HepG2 (cell line): ENCODE measurements around the gene NAV2. TPM values are rescaled to one million over a fixed set of nuclear protein-coding genes. Genes with fewer than 3 reads are reported as not detected.

ENCODE experiments used
- ARID2 ChIP-seq: sonication (generic); formaldehyde crosslinking; IDR thresholded peaks from 2 replicates; pipeline ENCODE4 v1.8.1; 2022; ENCODE audit warnings: mild to moderate bottlenecking, missing genetic modification reagents, borderline replicate concordance
- ELF3 ChIP-seq: IDR thresholded peaks from 2 replicates; pipeline ENCODE4 v1.6.1; 2016; ENCODE audit warnings: missing genetic modification reagents, missing compliant biosample characterization
- FLYWCH1 ChIP-seq: sonication (generic); formaldehyde crosslinking; IDR thresholded peaks from 2 replicates; pipeline ENCODE4 v1.8.1; 2023; ENCODE audit warnings: mild to moderate bottlenecking, missing genetic modification reagents
- FOSL2 ChIP-seq: sonication (generic); formaldehyde crosslinking; IDR thresholded peaks from 2 replicates; pipeline ENCODE4 v1.4.0; 2020; ENCODE audit warnings: missing genetic modification reagents
- FOXO1 ChIP-seq: sonication (generic); formaldehyde crosslinking; IDR thresholded peaks from 2 replicates; pipeline ENCODE4 v1.4.0; 2020; ENCODE audit warnings: missing genetic modification reagents
- HDAC1 ChIP-seq: sonication (generic); formaldehyde crosslinking; IDR thresholded peaks from 2 replicates; pipeline ENCODE4 v1.5.1; 2020; ENCODE audit warnings: mild to moderate bottlenecking, missing genetic modification reagents
- HHEX ChIP-seq: IDR thresholded peaks from 2 replicates; pipeline ENCODE4 v1.6.1; 2016; ENCODE audit warnings: control low read depth
- MIXL1 ChIP-seq: IDR thresholded peaks from 2 replicates; pipeline ENCODE4 v1.6.1; 2016
- NRL ChIP-seq: sonication (generic); formaldehyde crosslinking; IDR thresholded peaks from 2 replicates; pipeline ENCODE4 v1.5.0; 2020; ENCODE audit warnings: missing genetic modification reagents, mild to moderate bottlenecking, moderate library complexity, borderline replicate concordance
- PHF21A ChIP-seq: sonication (generic); formaldehyde crosslinking; IDR thresholded peaks from 2 replicates; pipeline ENCODE4 v1.5.0; 2020; ENCODE audit warnings: mild to moderate bottlenecking, missing genetic modification reagents
- RARG ChIP-seq: sonication (generic); formaldehyde crosslinking; IDR thresholded peaks from 2 replicates; pipeline ENCODE4 v1.4.0; 2020; ENCODE audit warnings: low read depth, mild to moderate bottlenecking, missing genetic modification reagents
- SIX4 ChIP-seq: sonication (generic); formaldehyde crosslinking; IDR thresholded peaks from 2 replicates; pipeline ENCODE4 v1.4.0; 2020; ENCODE audit warnings: missing genetic modification reagents
- SKI ChIP-seq: fragments of 450-650 bp; IDR thresholded peaks from one replicate; pipeline ENCODE4 v1.6.1; 2018; ENCODE audit warnings: mild to moderate bottlenecking; ENCODE audit not compliant: partially characterized antibody
- SOX13 ChIP-seq, 3 experiments: fragments of 450-650 bp in 1 of 3; sonication (generic) in 1 of 3; formaldehyde crosslinking in 1 of 3; IDR thresholded peaks in 2 of 3; conservative IDR thresholded peaks in 1 of 3; 2 replicates each; pipeline versions ENCODE4 v1.5.0 to v1.6.1; 2016 to 2020; ENCODE audit warnings: antibody characterized with exemption in 1 of 3, mild to moderate bottlenecking in 1 of 3, missing compliant biosample characterization in 1 of 3, missing genetic modification reagents in 1 of 3, moderate library complexity in 1 of 3
- SPEN ChIP-seq: sonication (generic); formaldehyde crosslinking; IDR thresholded peaks from 2 replicates; pipeline ENCODE4 v1.5.1; 2020; ENCODE audit warnings: low read depth, mild to moderate bottlenecking, missing genetic modification reagents
- ZBTB38 ChIP-seq: sonication (generic); formaldehyde crosslinking; IDR thresholded peaks from 2 replicates; pipeline ENCODE4 v1.5.1; 2020; ENCODE audit warnings: mild to moderate bottlenecking, missing genetic modification reagents
- ZIK1 ChIP-seq: sonication (generic); formaldehyde crosslinking; IDR thresholded peaks from 2 replicates; pipeline ENCODE4 v1.5.0; 2020; ENCODE audit warnings: mild to moderate bottlenecking, low read depth, missing genetic modification reagents, borderline replicate concordance
- ZNF124 ChIP-seq: sonication (generic); formaldehyde crosslinking; IDR thresholded peaks from 2 replicates; pipeline ENCODE4 v1.4.0; 2020; ENCODE audit warnings: missing genetic modification reagents
- ZNF569 ChIP-seq: sonication (generic); formaldehyde crosslinking; IDR thresholded peaks from 2 replicates; pipeline ENCODE4 v1.5.0; 2020; ENCODE audit warnings: mild to moderate bottlenecking, missing genetic modification reagents, moderate library complexity, borderline replicate concordance
- ZNF614 ChIP-seq: IDR thresholded peaks from 2 replicates; pipeline ENCODE4 v1.6.1; 2018; ENCODE audit warnings: missing biosample characterization, missing genetic modification reagents, inconsistent platforms, borderline replicate concordance
- ZNF777 ChIP-seq: sonication (generic); formaldehyde crosslinking; IDR thresholded peaks from 2 replicates; pipeline ENCODE4 v1.4.0; 2020; ENCODE audit warnings: missing genetic modification reagents
- ZNF781 ChIP-seq: sonication (generic); formaldehyde crosslinking; IDR thresholded peaks from 2 replicates; pipeline ENCODE4 v1.5.1; 2020; ENCODE audit warnings: borderline replicate concordance, mild to moderate bottlenecking, missing genetic modification reagents; ENCODE audit errors: not compliant biosample characterization
- ZZZ3 ChIP-seq: sonication (generic); formaldehyde crosslinking; IDR thresholded peaks from 2 replicates; pipeline ENCODE4 v1.4.0; 2020; ENCODE audit warnings: missing genetic modification reagents, mild to moderate bottlenecking, borderline replicate concordance
- polyA plus RNA-seq, 8 experiments: library from polyadenylated mRNA; depleted of rRNA in 3 of 8; stranded (reverse) in 7 of 8; unstranded in 1 of 8; fragments of >200 nt; fragmentation: Illumina TruSeq in 4 of 8; extraction: Trizol in 4 of 8; gene quantifications; 2 replicates each; pipeline versions ENCODE4 v1.2.1 to v1.2.3, GENCODE V29; 2011 to 2016; ENCODE audit warnings: low read depth in 4 of 8, missing spikeins in 1 of 8, mixed read lengths in 1 of 8; ENCODE audit not compliant: insufficient read depth in 1 of 8
- total RNA-seq, 5 experiments: library from RNA; depleted of rRNA; stranded (reverse); fragments of >200 nt; fragmentation: Illumina TruSeq; extraction: Trizol; gene quantifications; 2 replicates each; pipeline ENCODE4 v1.2.3, GENCODE V29; 2016; ENCODE audit warnings: low read depth in 1 of 5
- TF ChIP-seq, protein P1 (sequence below): sonication (generic); formaldehyde crosslinking; IDR thresholded peaks from 2 replicates; pipeline ENCODE4 v1.4.0; 2020; ENCODE audit warnings: missing genetic modification reagents
- TF ChIP-seq, protein P2 (sequence below): sonication (generic); formaldehyde crosslinking; conservative IDR thresholded peaks from 2 replicates; pipeline ENCODE4 v1.8.0; 2022; ENCODE audit warnings: missing genetic modification reagents
- TF ChIP-seq, protein P3 (sequence below): sonication (generic); formaldehyde crosslinking; IDR thresholded peaks from 2 replicates; pipeline ENCODE4 v1.5.0; 2020; ENCODE audit warnings: missing genetic modification reagents, mild to moderate bottlenecking, borderline replicate concordance

Gene NAV2
- total and polyA plus RNA-seq, 2 of the 13 experiments (the other 11 are each of a cell fraction or from before 2014, with no cell fraction given): 9.3 to 34.6 TPM

DNA sequence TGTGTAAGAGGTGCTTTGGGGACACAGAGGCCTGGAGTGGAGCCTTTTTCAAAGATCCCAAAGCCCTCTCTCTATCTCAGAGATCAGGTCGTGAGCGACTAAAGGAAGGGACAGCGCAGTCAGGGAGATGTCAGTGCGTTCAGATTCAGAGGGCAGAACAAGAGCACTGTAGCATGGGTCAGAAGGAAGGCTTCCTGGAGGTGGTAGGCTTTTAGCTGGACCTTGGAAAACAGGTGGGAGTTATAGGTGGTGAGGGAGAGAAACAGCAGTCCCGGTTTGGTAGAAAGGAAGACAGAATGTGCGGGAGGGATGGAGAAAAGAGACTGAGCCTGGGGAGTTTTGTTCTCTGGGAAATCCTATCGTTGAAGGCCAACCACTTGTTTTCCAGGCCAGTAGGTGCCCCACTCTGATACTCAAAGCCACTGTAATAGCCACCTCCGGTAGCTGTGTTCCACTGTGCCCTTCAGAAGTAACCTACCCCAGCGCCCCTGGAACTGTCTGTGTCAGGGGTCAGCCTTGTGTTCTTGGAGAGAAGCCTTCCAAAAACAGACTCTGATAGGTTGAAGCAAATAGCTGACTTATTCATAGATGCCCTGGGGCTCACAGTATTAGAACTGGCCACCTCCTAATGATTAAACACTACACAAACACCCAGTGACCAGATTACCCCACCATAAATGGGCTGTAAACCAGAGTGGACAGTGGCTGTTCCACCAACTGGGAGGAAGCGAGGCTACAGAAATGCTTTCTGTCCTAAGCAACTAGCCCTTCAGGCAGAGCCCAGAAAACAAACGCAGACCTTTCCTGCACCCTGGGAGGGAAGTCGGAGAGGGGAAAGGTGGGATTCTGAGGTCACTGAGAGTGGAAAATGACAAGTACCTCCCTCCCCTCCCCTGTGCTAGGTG, 289.9 kb downstream of the NAV2 start (continued):
- peak; percentile 38 for TF ChIP-seq SKI
- TF ChIP-seq FLYWCH1: no peak
- no peak for TF ChIP-seq SPEN (CRISPR knock-in tag)
- 0 out of 2 replicates have a peak, but pooled peaks have one; percentile 35 for TF ChIP-seq ELF3 (CRISPR knock-in tag)
- no peak for TF ChIP-seq ARID2
- TF ChIP-seq PHF21A: peak; percentile 89
- TF ChIP-seq, protein P1, sequence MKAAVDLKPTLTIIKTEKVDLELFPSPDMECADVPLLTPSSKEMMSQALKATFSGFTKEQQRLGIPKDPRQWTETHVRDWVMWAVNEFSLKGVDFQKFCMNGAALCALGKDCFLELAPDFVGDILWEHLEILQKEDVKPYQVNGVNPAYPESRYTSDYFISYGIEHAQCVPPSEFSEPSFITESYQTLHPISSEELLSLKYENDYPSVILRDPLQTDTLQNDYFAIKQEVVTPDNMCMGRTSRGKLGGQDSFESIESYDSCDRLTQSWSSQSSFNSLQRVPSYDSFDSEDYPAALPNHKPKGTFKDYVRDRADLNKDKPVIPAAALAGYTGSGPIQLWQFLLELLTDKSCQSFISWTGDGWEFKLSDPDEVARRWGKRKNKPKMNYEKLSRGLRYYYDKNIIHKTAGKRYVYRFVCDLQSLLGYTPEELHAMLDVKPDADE (CRISPR knock-in tag): no peak
- TF ChIP-seq MIXL1 (CRISPR knock-in tag): peak; percentile 53; the same call in 1 of the 2 replicates
- peak; percentile 49 for TF ChIP-seq FOSL2 (CRISPR knock-in tag)
- TF ChIP-seq SIX4 (CRISPR knock-in tag): no peak; the same call in 1 of the 2 replicates
- TF ChIP-seq, protein P2, sequence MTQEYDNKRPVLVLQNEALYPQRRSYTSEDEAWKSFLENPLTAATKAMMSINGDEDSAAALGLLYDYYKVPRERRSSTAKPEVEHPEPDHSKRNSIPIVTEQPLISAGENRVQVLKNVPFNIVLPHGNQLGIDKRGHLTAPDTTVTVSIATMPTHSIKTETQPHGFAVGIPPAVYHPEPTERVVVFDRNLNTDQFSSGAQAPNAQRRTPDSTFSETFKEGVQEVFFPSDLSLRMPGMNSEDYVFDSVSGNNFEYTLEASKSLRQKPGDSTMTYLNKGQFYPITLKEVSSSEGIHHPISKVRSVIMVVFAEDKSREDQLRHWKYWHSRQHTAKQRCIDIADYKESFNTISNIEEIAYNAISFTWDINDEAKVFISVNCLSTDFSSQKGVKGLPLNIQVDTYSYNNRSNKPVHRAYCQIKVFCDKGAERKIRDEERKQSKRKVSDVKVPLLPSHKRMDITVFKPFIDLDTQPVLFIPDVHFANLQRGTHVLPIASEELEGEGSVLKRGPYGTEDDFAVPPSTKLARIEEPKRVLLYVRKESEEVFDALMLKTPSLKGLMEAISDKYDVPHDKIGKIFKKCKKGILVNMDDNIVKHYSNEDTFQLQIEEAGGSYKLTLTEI (CRISPR knock-in tag): no peak
- TF ChIP-seq ZZZ3: no peak
- peak; percentile 22; the same call in 1 of the 2 replicates for TF ChIP-seq SOX13 (IDR thresholded peaks at IDR 0.05)
- TF ChIP-seq SOX13 (CRISPR knock-in tag; conservative IDR thresholded peaks at IDR 0.05 in 1 of 2, IDR thresholded peaks at IDR 0.05 in 1 of 2): peak in 1 of 2 experiments; percentile 65; a peak in 2 of 4 replicates
- no peak; the same call in 1 of the 2 replicates for TF ChIP-seq FOXO1 (CRISPR knock-in tag)
- 0 out of 2 replicates have a peak, but pooled peaks have one; percentile 9 for TF ChIP-seq HHEX (CRISPR knock-in tag)
- TF ChIP-seq NRL (CRISPR knock-in tag): no peak
- TF ChIP-seq RARG (CRISPR knock-in tag): no peak
- 0 out of 2 replicates have a peak, but pooled peaks have one; percentile 17 for TF ChIP-seq ZNF614 (CRISPR knock-in tag)
- peak; percentile 49; the same call in 1 of the 2 replicates for TF ChIP-seq HDAC1 (CRISPR knock-in tag)
- no peak for TF ChIP-seq ZNF781 (CRISPR knock-in tag)
- no peak for TF ChIP-seq ZNF569 (CRISPR knock-in tag)
- no peak for TF ChIP-seq ZNF777 (CRISPR knock-in tag)
- no peak for TF ChIP-seq ZBTB38 (CRISPR knock-in tag)
- TF ChIP-seq, protein P3, sequence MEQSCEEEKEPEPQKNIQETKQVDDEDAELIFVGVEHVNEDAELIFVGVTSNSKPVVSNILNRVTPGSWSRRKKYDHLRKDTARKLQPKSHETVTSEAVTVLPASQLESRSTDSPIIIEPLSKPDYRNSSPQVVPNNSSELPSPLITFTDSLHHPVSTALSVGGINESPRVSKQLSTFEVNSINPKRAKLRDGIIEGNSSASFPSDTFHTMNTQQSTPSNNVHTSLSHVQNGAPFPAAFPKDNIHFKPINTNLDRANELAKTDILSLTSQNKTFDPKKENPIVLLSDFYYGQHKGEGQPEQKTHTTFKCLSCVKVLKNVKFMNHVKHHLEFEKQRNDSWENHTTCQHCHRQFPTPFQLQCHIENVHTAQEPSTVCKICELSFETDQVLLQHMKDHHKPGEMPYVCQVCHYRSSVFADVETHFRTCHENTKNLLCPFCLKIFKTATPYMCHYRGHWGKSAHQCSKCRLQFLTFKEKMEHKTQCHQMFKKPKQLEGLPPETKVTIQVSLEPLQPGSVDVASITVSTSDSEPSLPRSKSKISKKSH: no peak
- no peak for TF ChIP-seq ZNF124 (CRISPR knock-in tag)
- TF ChIP-seq ZIK1 (CRISPR knock-in tag): no peak
